ENCODE data around the gene SLC14A1. TPM values are rescaled to one million over a fixed set of nuclear protein-coding genes. Genes with fewer than 3 reads are reported as not detected.

SLC14A1 gene
- total RNA-seq, 1 experiment from 2014 or later = 2.3 TPM

GRCh38 chr18:45687621-45688020 lies 36.4 kb upstream of the SLC14A1 start:
- Histone ChIP-seq H3K4me3 (ENCODE audit: low read length) (no peak overlapping the region), H3F3A (ENCODE audit: low read length, unreplicated experiment) (no peaks in the 10 kb centered on the region), H3K27ac (ENCODE audit: low read length) (no peak overlapping the region), H3K9me2 (replicated peaks; ENCODE audit: low read length) (no peaks in the 10 kb centered on the region), H2AFZ (ENCODE audit: low read length) (no peak overlapping the region), H4K20me1 (ENCODE audit: low read length) (no peaks in the 10 kb centered on the region), H3K79me2 (ENCODE audit: low read length) (no peaks in the 10 kb centered on the region), H3K9ac (ENCODE audit: low read length) (no peak overlapping the region), H3K27me3 (ENCODE audit: low read length) (no peaks in the 10 kb centered on the region), H3K4me2 (ENCODE audit: low read length) (no peak overlapping the region), H3K9me3 (ENCODE audit: low read length) (no peaks in the 10 kb centered on the region), H3K36me3 (ENCODE audit: low read depth, low read length) (no peaks in the 10 kb centered on the region), H3K4me1 (ENCODE audit: insufficient read depth, low read length) (peaks cover 5% of the 10 kb centered on the region; the same call in 1 of the 2 replicates)
- DNase-seq (no peak), ATAC-seq (no peak)
- TF ChIP-seq EZH2 (IDR thresholded peaks at IDR 0.05; ENCODE audit: low read length, unreplicated experiment) (no peak), EZH2phosphoT487 (IDR thresholded peaks at IDR 0.05; ENCODE audit: borderline replicate concordance, low read length) (no peak), CTCF (conservative IDR thresholded peaks at IDR 0.05; ENCODE audit: low read depth, low read length) (no peak)
- CTCF ChIA-PET = no interaction called here
- no TSS peak for BruUV-seq (replicated peaks)
- POLR2A ChIA-PET (ENCODE audit: unreplicated experiment) = no interaction called here
- intact Hi-C loops (cut with micrococcal nuclease) = no loop called here

- Histone ChIP-seq H2AFZ (ENCODE audit: low read length) (no peak overlapping the region), H3K79me2 (ENCODE audit: low read length) (no peaks in the 10 kb centered on the region), H3F3A (ENCODE audit: low read length, unreplicated experiment) (no peaks in the 10 kb centered on the region), H3K36me3 (ENCODE audit: low read depth, low read length) (no peaks in the 10 kb centered on the region), H3K4me1 (ENCODE audit: insufficient read depth, low read length) (peaks cover 5% of the 10 kb centered on the region; the same call in 1 of the 2 replicates), H3K27me3 (ENCODE audit: low read length) (no peaks in the 10 kb centered on the region), H3K27ac (ENCODE audit: low read length) (no peak overlapping the region), H3K4me3 (ENCODE audit: low read length) (no peak overlapping the region), H3K9ac (ENCODE audit: low read length) (no peak overlapping the region), H4K20me1 (ENCODE audit: low read length) (no peaks in the 10 kb centered on the region), H3K9me2 (replicated peaks; ENCODE audit: low read length) (no peaks in the 10 kb centered on the region), H3K9me3 (ENCODE audit: low read length) (no peaks in the 10 kb centered on the region), H3K4me2 (ENCODE audit: low read length) (no peak overlapping the region)
- BruUV-seq (replicated peaks) = no TSS peak
- no peak for TF ChIP-seq CTCF (conservative IDR thresholded peaks at IDR 0.05; ENCODE audit: low read depth, low read length)
- TF ChIP-seq EZH2 (IDR thresholded peaks at IDR 0.05; ENCODE audit: low read length, unreplicated experiment) = no peak
- no peak for TF ChIP-seq EZH2phosphoT487 (IDR thresholded peaks at IDR 0.05; ENCODE audit: borderline replicate concordance, low read length)
- intact Hi-C loops (cut with micrococcal nuclease) = no loop called here
- ChIA-PET POLR2A (ENCODE audit: unreplicated experiment) (interaction anchor here (0.5 kb wide), 1 partner anchor 229 kb away, joined by 3 read pairs; no protein-coding TSS in a partner anchor), CTCF (no interaction called here)
- ATAC-seq (no peak), DNase-seq (no peak)
Observed at GRCh38 chr18:45688113-45688512, 35.9 kb upstream of the SLC14A1 start.

GRCh38 chr18:45688833-45689232 lies 35.1 kb upstream of the SLC14A1 start:
- H3K9ac ChIP-seq (ENCODE audit: low read length) = no peak overlapping the region
- no peaks in the 10 kb centered on the region for H3K27me3 ChIP-seq (ENCODE audit: low read length)
- no peak for TF ChIP-seq EZH2phosphoT487 (IDR thresholded peaks at IDR 0.05; ENCODE audit: borderline replicate concordance, low read length)
- no peak for TF ChIP-seq CTCF (conservative IDR thresholded peaks at IDR 0.05; ENCODE audit: low read depth, low read length)
- no peak for TF ChIP-seq EZH2 (IDR thresholded peaks at IDR 0.05; ENCODE audit: low read length, unreplicated experiment)
- intact Hi-C loops (cut with micrococcal nuclease) = no loop called here
- H3K27ac ChIP-seq (ENCODE audit: low read length) = no peak overlapping the region
- peaks cover 5% of the 10 kb centered on the region; the same call in 1 of the 2 replicates for H3K4me1 ChIP-seq (ENCODE audit: insufficient read depth, low read length)
- no peak overlapping the region for H3K4me2 ChIP-seq (ENCODE audit: low read length)
- DNase-seq (no peak), ATAC-seq (no peak)
- no peaks in the 10 kb centered on the region for H3K36me3 ChIP-seq (ENCODE audit: low read depth, low read length)
- H3K9me3 ChIP-seq (ENCODE audit: low read length) = no peaks in the 10 kb centered on the region
- ChIA-PET CTCF (no interaction called here), POLR2A (ENCODE audit: unreplicated experiment) (no interaction called here)
- H3F3A ChIP-seq (ENCODE audit: low read length, unreplicated experiment) = no peaks in the 10 kb centered on the region
- H4K20me1 ChIP-seq (ENCODE audit: low read length) = no peaks in the 10 kb centered on the region
- BruUV-seq (replicated peaks) = no TSS peak
- H3K9me2 ChIP-seq (replicated peaks; ENCODE audit: low read length) = no peaks in the 10 kb centered on the region
- H3K79me2 ChIP-seq (ENCODE audit: low read length) = no peaks in the 10 kb centered on the region
- H2AFZ ChIP-seq (ENCODE audit: low read length) = no peak overlapping the region
- H3K4me3 ChIP-seq (ENCODE audit: low read length) = no peak overlapping the region

All from PC-3 (cell line).